NCI-H1092 (cell line): ENCODE data around the gene M6PR.
A peak's percentile ranks its signal among the peaks of the same experiment; 100 is the strongest.

Experiments used
- DNase-seq: peaks from one replicate; lab custom pipeline; 2025; lab: John Stamatoyannopoulos, UW

Gene M6PR

GRCh38 chr12:8949342-8950220, at the start of gene M6PR:
M6PR (minus strand) TSS chr12:8949645; CDS start chr12:8946404, 3,241 bp downstream.
- peak; percentile 97 for DNase-seq

GRCh38 chr12:8996682-8997405, 47.4 kb upstream of the M6PR start:
- no peak for DNase-seq

GRCh38 chr12:8995021-8995775, 45.8 kb upstream of the M6PR start:
- DNase-seq = no peak

GRCh38 chr12:8993827-8994226, 44.4 kb upstream of the M6PR start:
- no peak for DNase-seq

GRCh38 chr12:8991371-8992345, 42.2 kb upstream of the M6PR start:
- DNase-seq = no peak

GRCh38 chr12:8989413-8989812, 40.0 kb upstream of the M6PR start, which contains the start of gene KLRG1:
KLRG1 (plus strand) TSS chr12:8989546; CDS start chr12:8989636, 90 bp downstream.
- no peak for DNase-seq

GRCh38 chr12:8987685-8988084, 38.2 kb upstream of the M6PR start:
- no peak for DNase-seq

GRCh38 chr12:8987163-8987562, 37.7 kb upstream of the M6PR start:
- no peak for DNase-seq

GRCh38 chr12:8985213-8985754, 35.8 kb upstream of the M6PR start:
- no peak for DNase-seq

- no peak for DNase-seq
Observed at GRCh38 chr12:8980137-8980536, 30.7 kb upstream of the M6PR start.

GRCh38 chr12:8970432-8970831, 21.0 kb upstream of the M6PR start:
- no peak for DNase-seq

- DNase-seq = no peak
Observed at GRCh38 chr12:8969861-8970411, 20.5 kb upstream of the M6PR start.

GRCh38 chr12:8968761-8969160, 19.3 kb upstream of the M6PR start:
- DNase-seq = no peak

- no peak for DNase-seq
Observed at GRCh38 chr12:8960176-8960575, 10.7 kb upstream of the M6PR start.

- no peak for DNase-seq
Observed at GRCh38 chr12:8958066-8958465, 8.6 kb upstream of the M6PR start.

GRCh38 chr12:8957561-8957960, 8.1 kb upstream of the M6PR start:
- no peak for DNase-seq

GRCh38 chr12:8956772-8957171, 7.3 kb upstream of the M6PR start:
- no peak for DNase-seq

- DNase-seq = no peak
Observed at GRCh38 chr12:8956073-8956472, 6.6 kb upstream of the M6PR start.

GRCh38 chr12:8953773-8954402, 4.4 kb upstream of the M6PR start:
- no peak for DNase-seq

- DNase-seq = no peak
Observed at GRCh38 chr12:8951744-8952143, 2.3 kb upstream of the M6PR start.
